ENCODE measurements around the gene DNAJC17. TPM values are rescaled to one million over a fixed set of nuclear protein-coding genes. Genes with fewer than 3 reads are reported as not detected.

Gene DNAJC17

Small RNA genes within 50 kb of the gene (small RNA-seq; reads per million reads assigned to genes)
- gene SUMO2P15: not detected

Measured in skeletal muscle satellite cell (primary cell).